Measurements from ENCODE around the gene EMID1. TPM values are rescaled to one million over a fixed set of nuclear protein-coding genes. Genes with fewer than 3 reads are reported as not detected.

The EMID1 gene
- total and polyA plus RNA-seq, 10 donors, result 18.5 to 90.3 (median 61.2) TPM

DNA sequence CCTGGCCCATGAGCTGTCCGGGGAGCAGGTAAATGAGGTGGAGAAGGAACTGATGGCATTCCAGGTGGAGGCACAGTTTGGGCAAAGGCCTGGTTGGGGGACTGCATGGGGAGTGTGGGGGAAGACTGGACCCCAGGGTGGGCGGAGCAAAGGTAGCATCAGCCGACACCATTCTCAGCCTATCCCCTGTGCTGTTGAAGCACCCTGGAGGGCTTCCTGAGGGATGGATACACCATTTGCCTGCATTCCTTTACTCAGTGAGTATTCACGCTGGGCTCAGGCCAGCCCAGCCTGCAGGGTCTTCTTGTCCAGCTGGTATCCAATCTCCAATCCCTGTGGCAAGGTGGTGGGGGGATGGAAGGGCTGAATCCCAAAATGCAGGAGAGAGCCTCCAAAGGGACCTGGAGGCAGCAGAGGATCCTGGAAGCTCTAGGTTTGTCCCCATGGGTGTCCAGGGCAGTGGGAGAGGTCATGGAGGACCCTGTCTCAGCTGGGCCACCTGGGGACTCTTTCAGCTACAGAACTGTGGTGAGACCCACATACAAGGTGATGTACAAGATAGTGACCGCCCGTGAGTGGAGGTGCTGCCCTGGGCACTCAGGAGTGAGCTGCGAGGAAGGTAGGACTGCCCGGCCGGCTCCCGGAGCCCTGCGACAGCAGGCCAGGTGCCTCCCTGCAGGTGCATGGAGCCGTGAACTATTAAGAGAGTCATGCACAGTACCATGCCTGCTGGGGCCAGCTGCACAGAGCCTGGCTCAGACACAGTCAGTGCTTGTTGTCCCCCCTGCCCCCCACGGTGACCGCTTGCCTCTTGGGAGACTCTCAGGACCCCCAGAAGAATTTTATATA lies 9.5 kb downstream of the EMID1 start:
- Histone ChIP-seq H3K9me3 (no peaks in the 10 kb centered on the region), H3K4me3 (no peak overlapping the region), H3K36me3 (peaks cover 0 to 19% (median 2%) of the 10 kb centered on the region in 6 donors), H3K27ac (peak overlapping the region in 3 of 8 donors; percentile 81 to 88 (median 84)), H3K27me3 (replicated peaks in 1 of 7) (peaks cover 0 to 6% (median 0%) of the 10 kb centered on the region in 7 donors), H3K4me1 (peaks cover 12 to 60% (median 41%) of the 10 kb centered on the region in 6 donors)
- peak; percentile 66 for DNase-seq
- WGBS, 5 donors, result 66 to 94% (median 90%) methylated on average over 12 to 14 of the region's 14 CpGs
- TF ChIP-seq, protein P1, sequence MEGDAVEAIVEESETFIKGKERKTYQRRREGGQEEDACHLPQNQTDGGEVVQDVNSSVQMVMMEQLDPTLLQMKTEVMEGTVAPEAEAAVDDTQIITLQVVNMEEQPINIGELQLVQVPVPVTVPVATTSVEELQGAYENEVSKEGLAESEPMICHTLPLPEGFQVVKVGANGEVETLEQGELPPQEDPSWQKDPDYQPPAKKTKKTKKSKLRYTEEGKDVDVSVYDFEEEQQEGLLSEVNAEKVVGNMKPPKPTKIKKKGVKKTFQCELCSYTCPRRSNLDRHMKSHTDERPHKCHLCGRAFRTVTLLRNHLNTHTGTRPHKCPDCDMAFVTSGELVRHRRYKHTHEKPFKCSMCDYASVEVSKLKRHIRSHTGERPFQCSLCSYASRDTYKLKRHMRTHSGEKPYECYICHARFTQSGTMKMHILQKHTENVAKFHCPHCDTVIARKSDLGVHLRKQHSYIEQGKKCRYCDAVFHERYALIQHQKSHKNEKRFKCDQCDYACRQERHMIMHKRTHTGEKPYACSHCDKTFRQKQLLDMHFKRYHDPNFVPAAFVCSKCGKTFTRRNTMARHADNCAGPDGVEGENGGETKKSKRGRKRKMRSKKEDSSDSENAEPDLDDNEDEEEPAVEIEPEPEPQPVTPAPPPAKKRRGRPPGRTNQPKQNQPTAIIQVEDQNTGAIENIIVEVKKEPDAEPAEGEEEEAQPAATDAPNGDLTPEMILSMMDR (IDR thresholded peaks at IDR 0.05 in 8 of 11, conservative IDR thresholded peaks at IDR 0.05 in 3 of 11), result no peak
- TF ChIP-seq POLR2A (IDR thresholded peaks at IDR 0.05) (no peak), POLR2AphosphoS5 (IDR thresholded peaks at IDR 0.05) (no peak)
- intact Hi-C loops (cut with DNase I; ENCODE audit: low total_unique reads), result no loop called here

DNA sequence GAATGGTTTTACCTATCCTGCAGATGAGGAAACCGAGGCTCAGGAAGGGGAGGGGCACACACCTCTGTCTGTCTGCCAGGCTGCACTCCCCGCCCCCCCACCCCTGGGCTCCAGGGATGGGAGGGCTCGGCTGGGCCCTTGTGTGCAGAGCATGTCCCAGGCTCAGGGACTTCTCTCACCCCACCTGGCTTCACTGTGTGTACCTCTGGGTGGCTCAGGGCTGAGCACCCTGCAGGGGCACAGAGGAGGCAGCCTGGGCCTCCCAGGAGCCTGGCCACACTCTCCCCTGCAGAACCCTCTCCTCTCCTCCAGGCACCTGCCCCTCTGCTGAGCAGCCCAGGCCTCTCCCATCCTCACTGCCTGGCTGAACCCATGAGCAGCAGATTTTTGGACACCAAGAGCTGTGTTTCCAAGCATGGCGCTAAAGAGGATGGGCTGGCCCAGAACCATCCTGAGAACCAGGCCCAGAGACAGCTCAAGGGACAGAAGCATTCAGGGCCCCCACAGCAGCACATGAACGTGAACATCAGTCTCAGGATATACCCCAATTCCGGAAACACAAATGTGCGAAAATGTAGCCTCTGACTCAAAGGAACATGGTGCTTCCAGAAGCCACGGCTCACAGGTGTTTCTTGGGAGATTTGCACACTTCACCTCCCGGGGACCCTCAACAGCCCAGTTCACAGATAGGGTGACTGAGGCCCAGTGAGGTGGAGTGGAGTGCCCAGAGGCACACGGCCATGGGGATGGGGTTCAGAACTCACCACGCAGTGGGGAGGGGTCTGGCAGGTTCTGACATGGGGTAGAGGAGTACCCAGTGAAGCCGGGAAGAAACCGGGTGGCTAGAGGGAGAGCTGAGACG lies 10.5 kb downstream of the EMID1 start:
- intact Hi-C loops (cut with DNase I; ENCODE audit: low total_unique reads), result no loop called here
- WGBS, 5 donors, result 70 to 79% (median 76%) methylated on average over 11 to 14 of the region's 14 CpGs
- Histone ChIP-seq H3K27me3 (replicated peaks in 1 of 7) (peaks cover 0 to 6% (median 0%) of the 10 kb centered on the region in 7 donors), H3K27ac (peak overlapping the region; percentile 27 to 88 (median 78)), H3K4me3 (no peak overlapping the region), H3K36me3 (peaks cover 0 to 19% (median 2%) of the 10 kb centered on the region in 6 donors), H3K4me1 (peaks cover 12 to 58% (median 43%) of the 10 kb centered on the region in 6 donors), H3K9me3 (no peaks in the 10 kb centered on the region)
- TF ChIP-seq POLR2AphosphoS5 (IDR thresholded peaks at IDR 0.05) (no peak), POLR2A (IDR thresholded peaks at IDR 0.05) (no peak)
- peak; percentile 45 for DNase-seq

DNA sequence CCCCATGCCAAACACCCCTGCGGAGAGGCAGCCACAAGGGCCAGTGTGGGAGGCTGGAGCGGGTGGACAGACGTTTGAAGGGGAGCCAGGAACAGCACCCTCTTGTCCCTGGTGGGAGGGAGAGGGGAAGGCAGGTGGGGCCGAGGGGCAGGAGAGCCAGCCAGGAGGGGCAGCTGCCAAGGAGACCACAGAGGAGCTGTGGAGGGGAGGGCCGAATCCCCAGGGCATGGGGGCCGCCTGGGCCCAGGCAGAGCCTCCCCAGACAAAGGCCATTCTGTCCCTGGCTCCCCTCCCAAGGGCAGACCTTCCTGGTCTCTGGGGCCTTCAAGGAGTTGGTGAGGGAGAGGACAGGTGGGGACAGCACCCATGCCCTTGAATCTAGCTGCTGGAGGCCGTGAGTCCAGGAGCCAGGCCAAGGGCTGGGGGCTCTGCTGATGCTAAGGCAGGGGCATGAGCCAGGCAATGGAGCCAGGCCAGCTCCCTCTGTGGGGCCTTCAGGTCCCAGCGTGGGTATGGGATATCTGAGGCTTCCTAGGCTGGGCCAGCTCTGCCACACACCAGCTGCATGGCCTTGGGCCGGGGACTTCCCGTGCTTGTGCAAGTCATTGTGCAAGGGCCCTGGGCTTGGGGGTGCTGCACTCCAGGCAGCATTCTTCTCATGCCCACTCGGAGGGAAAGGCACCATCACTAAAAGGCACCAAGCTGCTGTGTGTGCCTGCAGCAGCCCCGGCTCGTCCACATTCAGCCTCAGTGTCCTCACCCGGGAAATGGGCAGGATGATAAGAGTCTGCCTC lies 11.4 kb downstream of the EMID1 start:
- intact Hi-C loops (cut with DNase I; ENCODE audit: low total_unique reads), result no loop called here
- WGBS, 5 donors, result 42 to 57% (median 51%) methylated on average over 8 to 14 of the region's 14 CpGs
- peak; percentile 89 for DNase-seq

More for the DNA sequence above, 11.4 kb downstream of the EMID1 start:
- TF ChIP-seq, protein P1 (IDR thresholded peaks at IDR 0.05 in 8 of 11, conservative IDR thresholded peaks at IDR 0.05 in 3 of 11), result no peak
- TF ChIP-seq POLR2AphosphoS5 (IDR thresholded peaks at IDR 0.05) (peak; percentile 82 to 87 (median 86)), POLR2A (IDR thresholded peaks at IDR 0.05) (no peak)
- Histone ChIP-seq H3K36me3 (peaks cover 0 to 19% (median 2%) of the 10 kb centered on the region in 6 donors), H3K9me3 (no peaks in the 10 kb centered on the region), H3K4me3 (peak overlapping the region in 1 of 8 donors; percentile 1), H3K27me3 (replicated peaks in 1 of 7) (peaks cover 0 to 6% (median 0%) of the 10 kb centered on the region in 7 donors), H3K27ac (peak overlapping the region; percentile 27 to 88 (median 78)), H3K4me1 (peaks cover 12 to 58% (median 43%) of the 10 kb centered on the region in 6 donors)

Measured in spleen (tissue), 11 donors.